GM19468 (cell line): Measurements from ENCODE around the gene RELL1.

Experiments
- ATAC-seq: cut with Tn5 transposase; IDR thresholded peaks from one replicate; pipeline ENCODE4 v1.9.1; 2021; ENCODE audit warnings: mild to moderate bottlenecking, moderate library complexity, moderate number of reproducible peaks; ENCODE audit not compliant: unreplicated experiment; ENCODE audit errors: extremely low read depth

RELL1 gene

DNA sequence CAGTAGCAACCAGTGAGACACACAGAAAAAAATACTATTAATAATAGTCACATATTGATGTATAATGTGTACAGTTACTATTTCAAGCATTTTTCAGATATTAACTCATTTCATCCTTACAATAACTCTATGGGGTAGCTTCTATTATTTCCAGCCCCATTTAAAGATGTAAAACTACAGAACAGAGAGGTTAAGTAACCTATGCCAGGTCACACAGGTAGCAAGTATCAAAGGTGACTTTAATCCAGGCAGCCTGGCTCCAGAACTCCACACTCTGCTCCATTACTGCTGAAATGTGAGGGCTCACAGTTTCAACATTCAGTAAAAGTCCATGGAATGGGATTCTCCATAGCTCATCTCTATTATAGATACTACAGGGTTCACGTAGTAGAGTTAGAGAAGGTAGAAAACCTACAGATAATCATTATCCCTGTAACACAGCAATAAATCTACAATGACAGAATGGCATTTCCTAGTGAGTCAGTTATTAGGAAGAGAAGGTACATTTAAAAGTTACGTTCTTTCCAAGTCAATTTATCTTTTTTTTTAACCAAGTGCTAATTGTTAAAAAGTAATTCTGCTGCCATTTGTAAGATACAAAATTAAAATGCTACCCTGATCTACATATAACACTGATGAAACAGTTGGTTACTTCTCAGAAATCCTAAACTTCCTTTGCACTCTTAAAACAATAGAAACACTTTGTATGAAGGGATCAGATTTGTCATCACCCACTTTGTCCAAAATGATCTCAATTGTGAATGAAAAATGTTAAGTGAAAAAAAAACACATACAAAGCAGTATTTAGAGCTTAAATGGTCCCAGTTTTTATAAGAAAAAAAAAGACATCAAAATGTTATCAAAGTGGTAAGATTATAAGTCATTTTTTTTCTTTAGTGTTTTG, 18.7 kb downstream of the RELL1 start:
- no peak for ATAC-seq

- ATAC-seq, result no peak
These were observed 19.5 kb downstream of the RELL1 start for GRCh38 chr4:37666625-37667071.

DNA sequence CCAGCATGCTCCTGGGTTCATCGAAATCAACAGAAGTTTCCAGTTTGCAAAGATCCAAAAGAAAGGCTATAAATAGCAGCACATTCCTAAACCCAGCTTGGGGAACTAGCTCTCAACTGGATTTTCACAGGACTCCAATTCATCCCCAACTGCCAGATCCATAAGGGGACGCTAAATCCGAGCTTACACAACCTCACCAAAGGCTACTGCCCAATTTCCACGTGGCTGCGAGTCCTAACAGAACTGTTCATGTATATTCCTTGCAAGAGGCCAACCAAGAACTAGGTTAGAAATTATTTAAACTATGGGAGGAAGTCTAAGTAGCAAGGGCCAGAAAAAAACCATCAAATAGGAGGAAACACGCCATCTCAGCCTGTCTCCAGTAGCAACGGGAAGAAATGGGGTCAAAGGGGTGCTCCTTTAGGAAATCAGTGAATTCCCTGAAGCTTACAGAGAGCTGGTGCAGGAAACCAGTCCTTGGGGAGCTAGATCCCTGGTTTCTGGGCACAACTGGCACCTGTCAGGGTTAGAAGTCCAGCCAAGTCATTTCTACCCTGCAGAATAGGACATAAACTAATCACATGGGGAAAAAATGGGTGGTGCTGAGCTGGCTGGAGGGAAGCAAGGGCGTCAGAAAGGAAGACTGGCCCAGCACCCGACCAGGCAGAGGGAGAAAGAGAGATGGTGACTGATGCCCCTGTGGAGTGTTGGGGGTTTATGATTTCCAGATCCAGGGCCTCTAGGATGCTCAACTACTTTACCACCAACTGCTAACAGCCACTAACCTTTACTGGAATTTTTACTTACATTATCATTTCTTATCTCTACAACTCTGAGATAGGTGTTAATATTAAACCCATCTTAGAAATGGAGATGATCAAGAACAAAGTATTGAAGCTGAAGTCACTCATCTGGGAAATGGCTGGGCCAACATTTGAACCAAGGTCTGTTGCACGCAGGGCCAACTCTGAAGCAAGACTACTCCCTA, 20.5 kb downstream of the RELL1 start:
- ATAC-seq, result no peak

- no peak for ATAC-seq
These were observed 21.5 kb downstream of the RELL1 start for GRCh38 chr4:37664696-37665095.

GRCh38 chr4:37663552-37663951, 22.6 kb downstream of the RELL1 start:
- ATAC-seq, result no peak

GRCh38 chr4:37662861-37663390, 23.2 kb downstream of the RELL1 start:
- ATAC-seq, result no peak

DNA sequence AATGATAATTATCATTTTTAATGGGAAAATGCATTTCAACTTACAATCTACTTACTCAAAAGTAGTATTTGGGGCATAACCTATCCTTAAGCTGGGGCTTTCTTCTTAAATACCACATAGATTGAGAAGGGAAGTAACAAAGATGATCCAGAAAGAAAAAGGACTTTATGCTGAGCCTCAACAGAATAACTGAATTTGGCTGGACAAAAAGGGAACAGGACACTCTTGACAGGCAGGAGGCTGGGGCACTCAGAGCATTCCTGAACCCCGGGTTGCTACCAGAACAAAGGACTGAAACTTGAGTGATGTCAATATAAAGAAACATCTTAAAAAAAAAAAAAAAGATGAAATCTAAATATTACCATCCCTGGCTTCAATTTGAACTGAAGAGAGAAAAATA, 23.9 kb downstream of the RELL1 start:
- ATAC-seq, result no peak

GRCh38 chr4:37661772-37662171, 24.4 kb downstream of the RELL1 start:
- no peak for ATAC-seq

DNA sequence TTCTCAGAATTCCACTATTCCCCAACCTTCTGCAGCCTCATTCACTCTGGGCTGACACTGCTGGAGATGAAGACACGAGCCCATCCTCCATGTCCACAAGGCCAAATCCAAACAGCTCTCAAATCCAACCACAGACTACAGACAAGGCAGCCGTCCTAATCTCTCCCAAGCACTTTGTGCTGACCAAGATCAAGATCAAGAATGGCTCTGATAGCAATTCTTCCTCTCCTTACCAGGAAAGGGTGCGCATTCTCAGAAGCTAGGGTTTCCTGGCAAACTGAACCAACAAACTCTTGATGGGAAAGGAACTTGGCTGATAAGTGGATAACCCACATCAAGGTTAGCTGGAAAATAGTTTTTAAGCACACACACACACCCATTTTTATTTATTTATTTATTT, 26.5 kb downstream of the RELL1 start:
- no peak for ATAC-seq

DNA sequence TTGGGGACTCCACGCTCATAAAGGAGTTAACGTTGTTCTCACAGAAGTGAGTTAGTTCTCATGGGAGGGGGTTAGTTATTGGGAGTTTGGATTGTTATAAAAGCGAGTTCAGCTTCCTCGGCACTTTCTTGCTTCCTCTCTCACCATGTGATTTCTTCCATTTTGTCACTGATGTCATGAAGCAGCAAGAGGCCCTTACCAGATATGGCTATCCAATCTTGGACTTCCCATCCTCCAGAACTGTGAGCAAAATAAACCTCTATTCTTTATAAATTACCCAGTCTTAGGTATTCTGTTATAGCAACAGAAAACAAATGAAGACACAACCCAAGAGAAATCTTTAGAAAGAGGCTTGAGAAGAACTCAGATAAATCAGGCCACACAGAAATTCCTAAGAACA, 29.5 kb downstream of the RELL1 start:
- ATAC-seq, result no peak

- no peak for ATAC-seq
These were observed 32.6 kb downstream of the RELL1 start for GRCh38 chr4:37653601-37654000.

GRCh38 chr4:37652747-37653527, 33.2 kb downstream of the RELL1 start:
- ATAC-seq, result peak; percentile 18

DNA sequence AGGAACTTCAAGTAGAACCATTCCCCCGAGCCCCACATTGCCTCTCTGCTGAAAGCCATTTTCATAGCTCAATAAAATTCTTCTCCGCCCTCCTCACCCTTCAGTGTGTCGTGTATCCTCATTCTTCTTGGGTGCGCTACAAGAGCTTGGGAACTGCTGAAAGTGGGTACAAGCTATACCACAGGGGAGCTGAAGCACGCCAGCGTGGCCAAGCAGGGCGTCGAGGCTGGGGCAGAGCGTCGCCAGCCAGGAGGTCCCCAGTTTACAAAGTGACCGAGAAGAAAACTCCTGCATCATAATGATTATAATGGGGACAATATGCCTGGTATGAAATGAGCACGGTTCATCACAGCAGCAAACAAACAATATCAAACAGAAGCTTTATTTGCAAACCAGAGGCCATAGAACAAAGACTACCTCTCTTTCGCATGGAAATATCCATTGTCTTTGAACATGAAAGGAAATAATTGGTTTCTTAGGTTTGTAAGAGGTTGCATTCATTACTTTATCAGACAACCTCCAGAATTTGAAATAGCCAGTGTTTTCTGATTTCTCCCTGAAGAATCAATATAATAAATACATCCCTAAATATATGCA, 34.3 kb downstream of the RELL1 start:
- no peak for ATAC-seq

GRCh38 chr4:37650481-37650880, 35.7 kb downstream of the RELL1 start:
- no peak for ATAC-seq

- no peak for ATAC-seq
These were observed 36.9 kb downstream of the RELL1 start for GRCh38 chr4:37649268-37649667.

DNA sequence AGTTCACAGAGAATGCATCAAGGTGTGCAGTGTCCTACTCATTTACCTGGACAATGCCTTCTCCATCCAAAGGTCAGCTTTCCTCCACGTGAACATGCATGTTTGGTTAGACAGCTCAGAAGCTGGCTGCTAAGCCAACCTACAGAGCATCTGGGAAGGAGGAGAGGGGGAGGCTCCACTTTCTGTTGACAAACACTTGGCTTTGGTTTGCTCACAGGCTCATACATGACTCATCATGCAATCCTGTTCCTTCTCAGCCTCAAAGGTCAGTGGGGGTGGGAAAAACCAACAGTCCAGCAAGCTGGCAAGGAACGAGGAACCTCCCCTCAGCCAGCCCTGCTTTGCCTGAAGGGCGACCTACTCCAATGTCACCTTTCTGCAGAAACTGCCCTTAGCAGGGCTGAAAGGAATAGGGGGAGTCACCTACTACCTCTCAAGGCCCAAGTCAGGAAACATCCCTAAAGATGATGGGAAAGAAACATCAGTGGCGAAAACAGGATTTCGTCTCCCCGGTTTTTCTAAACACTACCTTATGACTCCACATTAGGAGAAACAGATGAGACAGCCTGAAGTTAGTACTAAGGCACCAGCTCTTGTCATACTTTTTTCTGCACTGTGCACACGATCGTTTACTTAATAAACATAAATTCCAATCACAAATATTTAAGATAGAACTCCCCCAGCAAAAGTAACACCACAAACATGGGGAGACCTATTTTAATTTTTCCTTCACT, 37.9 kb downstream of the RELL1 start:
- no peak for ATAC-seq

- ATAC-seq, result no peak
These were observed 39.9 kb downstream of the RELL1 start for GRCh38 chr4:37646247-37646646.

DNA sequence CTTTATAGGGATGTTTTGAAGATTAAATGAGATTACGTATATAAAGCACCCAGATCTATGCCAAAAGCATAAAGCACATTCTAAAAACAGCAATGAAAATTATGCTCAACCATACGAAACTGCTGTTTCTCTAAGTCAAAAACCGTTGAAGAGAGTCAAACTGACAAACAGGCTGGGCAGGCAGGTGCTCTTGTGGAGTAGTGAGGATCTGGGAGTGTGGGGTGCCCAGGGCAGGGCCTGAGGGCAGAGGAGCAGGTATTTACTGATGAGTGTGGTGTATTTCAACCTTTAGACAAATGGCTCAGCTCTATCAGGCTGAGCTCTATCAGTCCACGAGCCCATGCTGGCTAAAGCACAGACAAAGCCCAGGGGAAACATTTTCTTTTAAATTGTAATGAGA, 40.4 kb downstream of the RELL1 start:
- ATAC-seq, result no peak

GRCh38 chr4:37644962-37645361, 41.2 kb downstream of the RELL1 start:
- ATAC-seq, result no peak
